Measurements from ENCODE around the gene UBA52. TPM values are rescaled to one million over a fixed set of nuclear protein-coding genes. Genes with fewer than 3 reads are reported as not detected.

Gene UBA52
- total and polyA plus RNA-seq, 11 donors: 336 to 944 (median 716) TPM

DNA sequence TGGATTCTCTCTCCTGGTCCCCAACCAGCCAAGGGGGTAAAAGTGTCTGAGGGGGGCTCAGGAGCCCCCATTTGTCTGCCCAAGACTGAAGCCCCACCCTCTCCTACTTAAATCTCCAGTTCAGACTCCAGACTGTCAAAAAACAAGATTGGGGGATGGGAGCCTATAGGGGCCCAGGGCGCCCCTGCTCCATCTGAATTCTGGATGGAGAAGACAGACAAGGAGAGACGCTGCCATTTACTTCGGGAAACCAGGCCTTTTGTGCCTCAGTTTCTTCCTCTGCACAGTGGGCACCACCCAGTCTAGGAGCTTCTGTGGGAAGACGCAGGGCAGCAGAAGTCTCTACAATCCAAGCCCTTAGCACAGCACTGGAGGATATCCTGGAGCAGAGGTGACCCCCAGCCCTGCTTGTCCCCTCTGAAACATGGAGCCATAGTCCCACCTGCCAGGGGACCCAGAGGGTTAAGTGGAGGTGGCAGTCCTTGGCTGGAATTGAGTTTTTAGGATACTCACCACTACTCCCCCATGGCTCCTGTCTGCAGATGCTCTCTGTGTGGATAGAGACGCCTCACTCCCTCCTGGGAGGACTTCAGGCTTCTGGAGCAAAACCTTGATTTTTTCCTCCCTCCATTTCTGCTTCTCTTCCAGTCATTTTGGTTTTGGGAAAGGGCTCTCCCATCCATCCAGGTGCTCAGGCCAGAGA lies 36.6 kb downstream of the UBA52 start:
- H3K4me3 ChIP-seq: peak overlapping the region in 1 of 12 donors; percentile 35
- intact Hi-C loops (cut with DNase I): no loop called here

DNA sequence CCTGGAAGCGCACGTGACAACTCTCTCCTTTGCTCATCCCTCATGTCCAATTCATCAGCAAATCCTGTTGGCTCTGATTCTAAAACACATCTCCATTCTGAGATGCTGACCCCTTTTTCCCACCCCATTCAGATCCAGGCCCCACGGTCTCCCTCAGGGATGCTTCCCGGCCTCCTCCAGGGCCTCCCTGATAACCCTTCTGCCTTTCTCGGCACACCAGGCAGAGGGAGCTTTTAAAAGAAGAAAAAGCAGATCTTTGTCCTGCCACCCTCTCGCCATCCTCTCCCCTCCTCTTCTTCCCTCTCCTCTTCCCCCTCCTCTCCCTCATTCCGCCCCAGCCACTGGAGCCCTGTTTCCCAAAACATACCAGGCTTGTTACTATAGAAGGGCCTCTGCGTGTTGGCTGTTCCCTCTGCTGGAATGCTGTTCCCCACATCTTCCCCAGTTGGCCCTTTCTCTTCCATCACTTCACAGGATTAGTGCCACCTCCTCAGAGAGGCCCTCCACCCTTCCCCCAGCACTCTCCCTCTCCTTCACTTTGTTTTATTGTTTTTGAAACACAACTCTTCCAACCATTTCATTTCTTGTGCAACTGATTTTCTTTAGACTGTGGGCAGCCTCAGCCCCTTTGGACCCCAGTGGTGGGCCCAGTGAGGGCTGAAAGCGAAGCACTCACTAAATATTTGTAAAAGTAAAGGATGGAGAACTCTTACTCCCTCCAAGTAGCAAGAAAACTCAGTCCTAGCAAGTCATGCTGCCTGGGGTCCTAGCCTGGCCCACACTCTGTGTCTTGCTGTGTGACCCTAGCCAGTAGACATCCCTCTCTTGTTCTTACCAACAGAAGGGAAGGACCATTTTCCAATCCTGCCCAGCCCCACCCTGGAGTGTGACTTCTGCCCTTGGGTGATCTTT lies 37.4 kb downstream of the UBA52 start:
- H3K27me3 ChIP-seq: peaks cover 63 to 95% (median 89%) of the 10 kb centered on the region in 9 donors
- H3K27ac ChIP-seq: no peak overlapping the region
- H3K4me3 ChIP-seq: no peak overlapping the region
- no peak for DNase-seq
- no peaks in the 10 kb centered on the region for H3K9me3 ChIP-seq
- H3K36me3 ChIP-seq: no peaks in the 10 kb centered on the region
- TF ChIP-seq, protein P1, sequence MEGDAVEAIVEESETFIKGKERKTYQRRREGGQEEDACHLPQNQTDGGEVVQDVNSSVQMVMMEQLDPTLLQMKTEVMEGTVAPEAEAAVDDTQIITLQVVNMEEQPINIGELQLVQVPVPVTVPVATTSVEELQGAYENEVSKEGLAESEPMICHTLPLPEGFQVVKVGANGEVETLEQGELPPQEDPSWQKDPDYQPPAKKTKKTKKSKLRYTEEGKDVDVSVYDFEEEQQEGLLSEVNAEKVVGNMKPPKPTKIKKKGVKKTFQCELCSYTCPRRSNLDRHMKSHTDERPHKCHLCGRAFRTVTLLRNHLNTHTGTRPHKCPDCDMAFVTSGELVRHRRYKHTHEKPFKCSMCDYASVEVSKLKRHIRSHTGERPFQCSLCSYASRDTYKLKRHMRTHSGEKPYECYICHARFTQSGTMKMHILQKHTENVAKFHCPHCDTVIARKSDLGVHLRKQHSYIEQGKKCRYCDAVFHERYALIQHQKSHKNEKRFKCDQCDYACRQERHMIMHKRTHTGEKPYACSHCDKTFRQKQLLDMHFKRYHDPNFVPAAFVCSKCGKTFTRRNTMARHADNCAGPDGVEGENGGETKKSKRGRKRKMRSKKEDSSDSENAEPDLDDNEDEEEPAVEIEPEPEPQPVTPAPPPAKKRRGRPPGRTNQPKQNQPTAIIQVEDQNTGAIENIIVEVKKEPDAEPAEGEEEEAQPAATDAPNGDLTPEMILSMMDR (IDR thresholded peaks at IDR 0.05): no peak
- TF ChIP-seq POLR2A (IDR thresholded peaks at IDR 0.05): no peak
- ATAC-seq: no peak
- H3K4me1 ChIP-seq: peaks cover 0 to 68% (median 34%) of the 10 kb centered on the region in 12 donors
- intact Hi-C loops (cut with DNase I): no loop called here
- WGBS, 4 donors: 42 to 56% (median 51%) methylated on average over 9 of the region's 9 CpGs

More for the DNA sequence above, 36.6 kb downstream of the UBA52 start:
- H3K27ac ChIP-seq: no peak overlapping the region
- ATAC-seq (no peak), DNase-seq (no peak)
- TF ChIP-seq, protein P1 (IDR thresholded peaks at IDR 0.05): no peak
- no peak for TF ChIP-seq POLR2A (IDR thresholded peaks at IDR 0.05)
- H3K9me3 ChIP-seq: no peaks in the 10 kb centered on the region
- H3K36me3 ChIP-seq: no peaks in the 10 kb centered on the region
- peaks cover 55 to 95% (median 91%) of the 10 kb centered on the region in 9 donors for H3K27me3 ChIP-seq
- H3K4me1 ChIP-seq: peaks cover 0 to 72% (median 36%) of the 10 kb centered on the region in 12 donors
- WGBS, 4 donors: 23 to 24% (median 23%) methylated on average over 5 of the region's 5 CpGs

DNA sequence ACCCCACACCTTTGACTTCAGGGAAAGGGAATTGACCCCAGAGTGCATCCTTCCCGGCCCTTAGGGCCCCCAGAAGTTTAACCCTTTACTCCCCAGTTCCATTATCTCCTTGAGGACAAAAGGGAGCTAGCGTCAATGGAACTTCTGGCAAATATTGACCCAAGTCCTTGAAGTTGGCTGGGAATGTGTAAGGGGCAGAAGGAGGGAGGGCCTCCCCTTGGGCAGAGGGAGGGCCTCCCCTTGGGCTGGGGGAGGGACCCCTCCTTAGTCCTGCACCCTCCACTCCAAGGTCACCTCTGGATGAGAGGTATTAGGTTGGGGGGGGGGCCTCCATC lies 38.0 kb downstream of the UBA52 start:
- Histone ChIP-seq H3K4me3 (no peak overlapping the region), H3K4me1 (peaks cover 0 to 64% (median 34%) of the 10 kb centered on the region in 12 donors), H3K27ac (no peak overlapping the region), H3K9me3 (no peaks in the 10 kb centered on the region), H3K36me3 (no peaks in the 10 kb centered on the region), H3K27me3 (peaks cover 65 to 95% (median 89%) of the 10 kb centered on the region in 9 donors)
- ATAC-seq (no peak), DNase-seq (no peak)
- intact Hi-C loops (cut with DNase I): no loop called here
- WGBS, 4 donors: 37 to 45% (median 42%) methylated on average over 2 of the region's 2 CpGs
- TF ChIP-seq POLR2A (IDR thresholded peaks at IDR 0.05): no peak
- TF ChIP-seq, protein P1 (IDR thresholded peaks at IDR 0.05): no peak

DNA sequence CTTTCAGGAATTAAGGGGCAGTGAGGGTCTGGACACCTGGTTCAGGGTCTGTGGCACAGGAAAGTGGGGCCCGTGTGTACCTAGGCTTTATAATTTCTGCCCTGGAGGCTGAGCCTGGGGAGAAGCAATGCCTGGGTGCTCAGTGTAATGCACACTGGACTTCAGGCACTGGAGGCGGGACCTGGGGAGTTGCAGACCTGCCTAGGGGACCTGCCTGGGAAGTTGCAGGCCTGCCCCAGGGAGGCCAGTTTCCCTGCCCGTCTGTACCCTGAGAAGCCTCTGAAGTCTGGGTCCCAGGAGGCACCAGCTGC lies 38.5 kb downstream of the UBA52 start:
- no peaks in the 10 kb centered on the region for H3K9me3 ChIP-seq
- intact Hi-C loops (cut with DNase I): no loop called here
- no peak overlapping the region for H3K4me3 ChIP-seq
- H3K27me3 ChIP-seq: peaks cover 64 to 95% (median 84%) of the 10 kb centered on the region in 9 donors
- peaks cover 0 to 59% (median 34%) of the 10 kb centered on the region in 12 donors for H3K4me1 ChIP-seq
- no peak overlapping the region for H3K27ac ChIP-seq
- TF ChIP-seq, protein P1 (IDR thresholded peaks at IDR 0.05): no peak
- no peak for TF ChIP-seq POLR2A (IDR thresholded peaks at IDR 0.05)
- ATAC-seq (no peak), DNase-seq (no peak)
- 30 to 60% (median 41%) methylated on average over 1 to 3 of the region's 3 CpGs for WGBS, 4 donors
- no peaks in the 10 kb centered on the region for H3K36me3 ChIP-seq
